IPS-NIHi7 (cell line): Measurements from ENCODE around the gene BMI1.

Experiments
- DNase-seq: peaks from one replicate; pipeline ENCODE4 v3.0.0; 2012; ENCODE audit warnings: mixed read lengths; ENCODE audit errors: extremely low spot score

The BMI1 gene

DNA sequence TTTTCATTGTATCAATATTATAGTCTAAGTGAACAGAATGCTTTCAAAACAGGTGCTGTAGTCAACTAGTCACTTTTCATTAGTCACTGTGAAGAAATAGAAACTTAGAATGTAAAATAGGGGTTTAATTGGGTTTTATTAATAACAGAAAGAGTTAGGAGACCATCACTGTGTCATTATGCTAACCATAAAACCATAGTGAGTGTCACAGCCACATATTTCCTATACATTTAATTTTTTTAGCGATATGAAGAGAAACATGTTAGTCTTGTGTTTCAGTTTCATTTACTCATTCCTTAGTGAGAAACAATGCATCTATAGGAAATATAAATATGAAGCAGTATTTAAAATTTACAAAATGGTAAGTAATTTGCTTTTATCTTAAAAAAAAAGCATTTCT lies 46.6 kb downstream of the BMI1 start:
- no peak for DNase-seq

GRCh38 chr10:22368402-22368801 lies 47.5 kb downstream of the BMI1 start:
- DNase-seq, result no peak

- DNase-seq, result no peak
Observed at GRCh38 chr10:22368981-22369380, 48.1 kb downstream of the BMI1 start.

DNA sequence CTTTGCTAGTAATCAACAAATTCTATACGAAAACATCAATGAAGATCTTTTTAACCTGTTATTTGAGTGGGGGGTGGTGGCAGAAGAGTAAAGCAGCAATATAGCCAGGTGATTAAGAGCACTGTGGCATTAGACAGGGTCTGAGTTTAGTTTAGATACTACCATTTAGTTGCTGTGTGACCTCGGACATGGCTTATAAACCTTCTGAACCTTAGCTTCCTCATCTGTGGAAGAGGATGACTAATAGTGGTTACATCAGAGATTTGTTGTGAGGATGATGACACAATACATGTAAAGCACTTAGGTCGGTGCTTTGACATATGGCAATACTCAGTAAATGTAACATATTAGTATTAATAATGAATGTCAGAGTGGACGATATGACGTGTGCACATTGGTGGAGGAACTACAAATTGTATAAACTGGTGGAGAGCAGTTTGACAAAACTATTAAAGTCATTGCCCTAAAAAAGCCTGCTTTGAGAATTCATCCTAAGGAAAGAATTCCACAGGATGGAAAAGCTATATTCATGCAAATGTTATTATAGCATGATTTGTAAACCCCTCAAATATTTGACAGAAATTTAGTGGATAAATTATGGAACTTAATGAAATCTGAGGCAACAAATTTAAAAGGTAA lies 48.7 kb downstream of the BMI1 start:
- DNase-seq, result no peak

DNA sequence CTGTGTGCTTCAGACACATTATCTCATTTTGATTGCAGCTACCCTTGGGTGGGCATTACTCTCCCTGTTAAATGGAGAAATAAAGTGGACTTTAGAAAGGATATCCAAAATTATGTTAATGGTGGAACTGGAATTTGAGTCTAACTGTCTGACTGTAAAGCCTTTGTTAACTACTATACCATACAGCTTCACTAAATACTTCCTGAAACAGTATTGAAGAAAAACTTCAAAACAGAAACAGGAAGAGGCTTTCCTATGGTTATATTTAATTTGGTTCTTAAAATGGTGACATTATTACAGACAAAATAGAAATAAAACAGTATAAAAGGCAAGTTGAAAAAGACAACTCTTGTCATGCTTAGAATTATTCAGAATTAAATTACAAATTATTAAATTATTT lies 49.4 kb downstream of the BMI1 start:
- DNase-seq, result no peak

GRCh38 chr10:22372298-22372697 lies 51.4 kb downstream of the BMI1 start:
- no peak for DNase-seq

- DNase-seq, result no peak
Observed at GRCh38 chr10:22372917-22373316, 52.0 kb downstream of the BMI1 start.

- no peak for DNase-seq
Observed at GRCh38 chr10:22374489-22375126, 53.7 kb downstream of the BMI1 start.

DNA sequence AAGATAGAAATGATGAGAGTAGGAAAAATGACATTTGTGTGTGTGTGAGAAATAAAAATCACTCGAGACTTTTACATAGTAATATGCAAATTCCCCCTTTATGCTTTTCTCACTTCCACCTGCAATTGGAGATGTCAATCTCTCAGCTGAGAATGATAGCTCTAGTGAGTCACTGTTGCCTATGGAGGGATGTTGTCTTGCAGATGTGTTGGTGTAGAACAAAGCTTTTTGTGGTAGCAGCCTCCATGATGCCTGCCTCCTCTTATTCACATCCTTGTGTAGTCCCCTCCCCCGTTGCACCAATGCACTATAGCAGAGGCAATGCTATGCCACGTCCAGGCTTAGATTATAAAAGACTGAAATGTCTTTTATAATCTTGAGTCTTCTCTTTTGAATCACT lies 58.2 kb downstream of the BMI1 start:
- no peak for DNase-seq
